ENCODE results near the gene LYPD6B.

- no peak for TF ChIP-seq CTCF (IDR thresholded peaks at IDR 0.05 in 8 of 11, conservative IDR thresholded peaks at IDR 0.05 in 3 of 11)
- no peak for TF ChIP-seq POLR2AphosphoS5 (IDR thresholded peaks at IDR 0.05)
Measured at GRCh38 chr2:149068225-149068995, 29.9 kb downstream of the LYPD6B start.

All from spleen (tissue), 7 donors.